GM23338 (cell line): Measurements from ENCODE around the gene PLIN5. TPM values are rescaled to one million over a fixed set of nuclear protein-coding genes. Genes with fewer than 3 reads are reported as not detected.

Experiments
- ATAC-seq: fragments of 200-7000 bp; cut with Tn5 transposase; 3 replicates; pipeline ENCODE4 v1.9.1; 2020
- DNase-seq: peaks from one replicate; pipeline ENCODE4 v3.0.0-alpha.2; 2015; ENCODE audit warnings: low spot score
- H2AFZ ChIP-seq: fragments of 200-600 bp; sonication (generic); 2 replicates; pipeline ENCODE4 v1.8.0; 2016; ENCODE audit warnings: antibody characterized with exemption, mild to moderate bottlenecking, moderate library complexity
- H3F3A ChIP-seq: fragments of 200-600 bp; sonication (generic); replicated peaks from 2 replicates; pipeline ENCODE4 v1.8.0; 2017; ENCODE audit warnings: antibody characterized with exemption, mixed run types, low read depth
- H3K27ac ChIP-seq: fragments of 200-600 bp; sonication (generic); 2 replicates; pipeline ENCODE4 v1.6.1; 2016; ENCODE audit warnings: low read depth
- H3K27me3 ChIP-seq: fragments of 200-600 bp; sonication (generic); 2 replicates; pipeline ENCODE4 v1.8.0; 2016; ENCODE audit warnings: mild to moderate bottlenecking, mixed run types, moderate library complexity; ENCODE audit not compliant: insufficient read depth
- H3K36me3 ChIP-seq: fragments of 200-600 bp; sonication (generic); 2 replicates; pipeline ENCODE4 v1.8.0; 2016; ENCODE audit warnings: mild to moderate bottlenecking; ENCODE audit not compliant: insufficient read depth
- H3K4me1 ChIP-seq: fragments of 200-600 bp; sonication (generic); 2 replicates; pipeline ENCODE4 v1.8.0; 2016; ENCODE audit warnings: mild to moderate bottlenecking, moderate library complexity; ENCODE audit not compliant: insufficient read depth
- H3K4me2 ChIP-seq: fragments of 200-600 bp; sonication (generic); 2 replicates; pipeline ENCODE4 v1.7.1; 2017; ENCODE audit warnings: mixed run types
- H3K4me3 ChIP-seq: fragments of 200-600 bp; sonication (generic); 2 replicates; pipeline ENCODE4 v1.6.1; 2016; ENCODE audit warnings: mixed run types
- H3K79me2 ChIP-seq: fragments of 200-600 bp; sonication (generic); replicated peaks from 2 replicates; pipeline ENCODE4 v1.8.0; 2017; ENCODE audit warnings: mild to moderate bottlenecking; ENCODE audit not compliant: insufficient read depth
- H3K9me2 ChIP-seq: fragments of 200-600 bp; sonication (generic); 2 replicates; pipeline ENCODE4 v1.8.0; 2017; ENCODE audit not compliant: insufficient read depth
- H4K20me1 ChIP-seq: fragments of 200-600 bp; sonication (generic); replicated peaks from 2 replicates; pipeline ENCODE4 v1.8.0; 2017; ENCODE audit warnings: mild to moderate bottlenecking; ENCODE audit not compliant: insufficient read depth
- H3K27ac Mint-ChIP-seq: 2 replicates; pipeline ENCODE4 v1.8.0; 2020; ENCODE audit warnings: inconsistent platforms, mild to moderate bottlenecking, moderate library complexity, mixed read lengths
- H3K27me3 Mint-ChIP-seq: 3 replicates; pipeline ENCODE4 v1.8.0; 2022; ENCODE audit warnings: low read depth, mild to moderate bottlenecking, moderate library complexity, mixed read lengths, inconsistent platforms; ENCODE audit not compliant: insufficient read depth, poor library complexity
- H3K36me3 Mint-ChIP-seq: 3 replicates; pipeline ENCODE4 v1.8.0; 2021; ENCODE audit warnings: low read depth, mild to moderate bottlenecking, inconsistent platforms, moderate library complexity, mixed read lengths
- H3K4me1 Mint-ChIP-seq: 3 replicates; pipeline ENCODE4 v1.8.0; 2020; ENCODE audit warnings: mild to moderate bottlenecking, inconsistent platforms, mixed read lengths
- H3K4me3 Mint-ChIP-seq: 3 replicates; pipeline ENCODE4 v1.8.0; 2021; ENCODE audit warnings: moderate library complexity, mild to moderate bottlenecking, inconsistent platforms, mixed read lengths
- H3K9me3 Mint-ChIP-seq: 3 replicates; pipeline ENCODE4 v1.8.0; 2020; ENCODE audit warnings: moderate library complexity, mild to moderate bottlenecking, inconsistent platforms, mixed read lengths
- EZH2phosphoT487 ChIP-seq: fragments of 200-600 bp; sonication (generic); IDR thresholded peaks from one replicate; pipeline ENCODE4 v1.8.1; 2018; ENCODE audit warnings: antibody characterized with exemption; ENCODE audit not compliant: unreplicated experiment
- JUNB ChIP-seq: IDR thresholded peaks from one replicate; pipeline ENCODE4 v1.6.1; 2016; ENCODE audit warnings: antibody characterized with exemption; ENCODE audit not compliant: unreplicated experiment
- STAT1 ChIP-seq: IDR thresholded peaks from one replicate; pipeline ENCODE4 v1.6.1; 2016; ENCODE audit warnings: antibody characterized with exemption; ENCODE audit not compliant: unreplicated experiment
- polyA plus RNA-seq: library from polyadenylated mRNA; unstranded; fragments of >200 nt; fragmentation: Nextera tagmentation; extraction: Ambion mirVana; gene quantifications from 2 replicates; pipeline ENCODE4 v1.2.1, GENCODE V29; 2016
- total RNA-seq: library from RNA; depleted of rRNA; stranded (reverse); fragments of >200 nt; shearing (Covaris generic); gene quantifications from 2 replicates; pipeline ENCODE4 v1.2.3, GENCODE V29; 2014
- TF ChIP-seq, protein P1 (sequence below), 2 experiments: fragments of 200-600 bp in 1 of 2; sonication (generic) in 1 of 2; conservative IDR thresholded peaks; 2 replicates each; pipeline versions ENCODE4 v1.5.1 to v1.6.1; 2016 to 2017; ENCODE audit warnings: antibody characterized with exemption in 2 of 2, low read depth in 2 of 2, mild to moderate bottlenecking in 2 of 2, moderate library complexity in 1 of 2

Gene PLIN5
- total and polyA plus RNA-seq, 2 experiments from 2014 or later: 1.9 to 3.5 TPM

DNA sequence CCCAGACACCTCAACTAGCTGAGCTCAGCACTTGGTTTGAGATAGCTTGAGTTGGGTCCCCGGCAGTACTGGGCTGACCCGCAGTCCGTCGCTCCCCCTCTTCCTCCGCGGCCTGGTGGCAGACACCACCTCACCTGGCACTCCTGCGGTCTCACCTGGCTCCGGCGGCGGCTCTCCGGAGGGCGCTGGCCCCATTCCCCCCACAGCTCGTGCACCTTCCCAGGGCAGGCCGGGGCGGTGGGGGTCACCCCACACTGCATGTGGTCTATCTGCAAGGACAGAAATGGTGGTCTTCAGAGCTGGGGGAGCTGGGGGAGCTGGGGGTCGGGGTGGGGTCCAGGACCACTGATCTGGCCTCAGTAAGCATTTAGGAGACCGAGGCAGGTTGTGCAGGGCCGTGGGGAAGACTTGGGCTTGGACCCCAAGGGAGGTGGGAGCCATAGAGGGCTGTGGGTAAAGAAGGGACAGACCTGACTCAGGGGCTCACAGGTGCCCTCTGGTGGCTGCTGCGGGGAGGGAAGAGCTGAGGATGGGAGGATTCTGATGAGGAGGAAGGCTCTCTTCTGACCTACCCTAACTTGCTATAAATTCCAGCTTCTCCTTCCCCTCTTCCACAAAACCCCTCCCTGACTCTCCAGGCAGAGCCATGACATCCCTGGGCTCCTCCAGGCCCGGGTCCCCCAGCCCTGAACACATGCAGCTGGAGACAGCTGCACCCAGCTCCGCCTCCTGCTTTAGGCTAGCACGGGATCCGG lies 10.0 kb downstream of the PLIN5 start:
- Mint-ChIP-seq H3K4me3 (no peak overlapping the region), H3K27ac (no peak overlapping the region), H3K36me3 (peaks cover under 1% of the 10 kb centered on the region; the same call in 1 of the 3 replicates), H3K4me1 (no peaks in the 10 kb centered on the region), H3K9me3 (peaks cover under 1% of the 10 kb centered on the region; the same call in 1 of the 3 replicates), H3K27me3 (peaks cover 10% of the 10 kb centered on the region)
- DNase-seq (peak; percentile 80), ATAC-seq (peak; percentile 84)
- Histone ChIP-seq H3K36me3 (no peaks in the 10 kb centered on the region), H3K4me3 (no peak overlapping the region), H3K4me2 (no peak overlapping the region), H3K9me2 (no peaks in the 10 kb centered on the region), H3K4me1 (no peaks in the 10 kb centered on the region), H4K20me1 (no peaks in the 10 kb centered on the region; the same call in 1 of the 2 replicates), H3K27me3 (0 out of 2 replicates have a peak, but pooled peaks cover 6% of the 10 kb centered on the region), H2AFZ (no peak overlapping the region), H3K27ac (no peak overlapping the region), H3K79me2 (no peaks in the 10 kb centered on the region), H3F3A (no peaks in the 10 kb centered on the region)
- TF ChIP-seq EZH2phosphoT487 (no peak), JUNB (no peak)
- TF ChIP-seq, protein P1, sequence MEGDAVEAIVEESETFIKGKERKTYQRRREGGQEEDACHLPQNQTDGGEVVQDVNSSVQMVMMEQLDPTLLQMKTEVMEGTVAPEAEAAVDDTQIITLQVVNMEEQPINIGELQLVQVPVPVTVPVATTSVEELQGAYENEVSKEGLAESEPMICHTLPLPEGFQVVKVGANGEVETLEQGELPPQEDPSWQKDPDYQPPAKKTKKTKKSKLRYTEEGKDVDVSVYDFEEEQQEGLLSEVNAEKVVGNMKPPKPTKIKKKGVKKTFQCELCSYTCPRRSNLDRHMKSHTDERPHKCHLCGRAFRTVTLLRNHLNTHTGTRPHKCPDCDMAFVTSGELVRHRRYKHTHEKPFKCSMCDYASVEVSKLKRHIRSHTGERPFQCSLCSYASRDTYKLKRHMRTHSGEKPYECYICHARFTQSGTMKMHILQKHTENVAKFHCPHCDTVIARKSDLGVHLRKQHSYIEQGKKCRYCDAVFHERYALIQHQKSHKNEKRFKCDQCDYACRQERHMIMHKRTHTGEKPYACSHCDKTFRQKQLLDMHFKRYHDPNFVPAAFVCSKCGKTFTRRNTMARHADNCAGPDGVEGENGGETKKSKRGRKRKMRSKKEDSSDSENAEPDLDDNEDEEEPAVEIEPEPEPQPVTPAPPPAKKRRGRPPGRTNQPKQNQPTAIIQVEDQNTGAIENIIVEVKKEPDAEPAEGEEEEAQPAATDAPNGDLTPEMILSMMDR (conservative IDR thresholded peaks at IDR 0.05; ENCODE audit: low read depth in 2 of 2): peak; percentile 71 to 86

DNA sequence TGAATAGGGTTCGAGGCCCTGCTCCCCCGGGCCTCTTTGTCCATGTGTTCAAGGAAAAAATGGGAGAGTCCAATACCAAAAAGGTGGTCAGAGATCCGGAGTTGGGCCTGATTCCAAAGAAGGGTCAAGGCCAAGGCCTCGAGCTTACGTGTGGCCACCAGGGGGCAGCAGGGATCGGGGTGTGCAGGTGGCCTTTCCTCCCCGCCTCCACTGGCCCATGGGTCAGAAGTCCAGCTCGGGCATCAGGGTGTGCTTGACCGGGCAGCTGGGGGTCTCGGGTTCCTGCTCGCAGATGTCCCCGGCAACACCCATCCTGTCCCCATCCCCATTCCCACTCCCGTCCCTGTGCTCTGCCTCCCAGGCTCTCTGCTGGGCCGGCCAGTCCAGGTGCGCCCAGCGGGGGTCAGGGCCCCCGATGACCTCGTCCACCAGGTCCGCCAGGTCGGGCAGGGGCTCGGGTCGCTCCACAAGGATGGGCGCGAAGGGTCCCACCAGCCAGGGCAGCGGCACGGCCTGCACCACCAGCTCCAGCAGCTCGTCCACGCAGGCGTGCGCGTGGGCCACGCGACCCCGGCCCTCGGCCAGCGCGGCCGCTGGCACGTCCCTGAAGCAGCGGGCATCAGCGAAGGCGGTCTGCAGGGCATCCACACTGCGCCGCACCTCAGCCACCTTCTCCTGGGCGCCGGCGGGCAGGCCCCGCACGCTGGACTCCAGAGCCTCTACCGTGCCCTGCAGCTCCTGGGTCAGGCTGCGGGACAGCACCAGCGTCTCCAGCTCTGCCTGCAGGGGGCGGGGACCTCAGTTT lies 11.5 kb downstream of the PLIN5 start:
- Histone ChIP-seq H3K4me1 (no peaks in the 10 kb centered on the region), H3K9me2 (no peaks in the 10 kb centered on the region), H2AFZ (no peak overlapping the region), H3K4me2 (no peak overlapping the region), H3K4me3 (no peak overlapping the region), H3F3A (no peaks in the 10 kb centered on the region), H3K36me3 (no peaks in the 10 kb centered on the region), H4K20me1 (no peaks in the 10 kb centered on the region; the same call in 1 of the 2 replicates), H3K27me3 (0 out of 2 replicates have a peak, but pooled peaks cover 6% of the 10 kb centered on the region), H3K79me2 (no peaks in the 10 kb centered on the region), H3K27ac (no peak overlapping the region)
- peaks cover 4% of the 10 kb centered on the region for H3K4me1 Mint-ChIP-seq
- TF ChIP-seq, protein P1 (conservative IDR thresholded peaks at IDR 0.05; ENCODE audit: low read depth in 2 of 2): peak; percentile 86 to 92
- no peak for TF ChIP-seq STAT1
- H3K36me3 Mint-ChIP-seq: peaks cover 2% of the 10 kb centered on the region; the same call in 1 of the 3 replicates
- DNase-seq: peak; percentile 74
- H3K9me3 Mint-ChIP-seq: peaks cover 3% of the 10 kb centered on the region; the same call in 2 of the 3 replicates
- ATAC-seq: peak; percentile 55
- H3K27me3 Mint-ChIP-seq: peaks cover 18% of the 10 kb centered on the region
- H3K4me3 Mint-ChIP-seq: no peak overlapping the region
- no peak overlapping the region for H3K27ac Mint-ChIP-seq
